ENCODE data around the gene FRMD4A. TPM values are rescaled to one million over a fixed set of nuclear protein-coding genes. Genes with fewer than 3 reads are reported as not detected.

FRMD4A gene
- total and polyA plus RNA-seq, 2 of the 4 experiments (the other 2 are of a cell fraction) = 30.3 to 68.8 TPM

DNA sequence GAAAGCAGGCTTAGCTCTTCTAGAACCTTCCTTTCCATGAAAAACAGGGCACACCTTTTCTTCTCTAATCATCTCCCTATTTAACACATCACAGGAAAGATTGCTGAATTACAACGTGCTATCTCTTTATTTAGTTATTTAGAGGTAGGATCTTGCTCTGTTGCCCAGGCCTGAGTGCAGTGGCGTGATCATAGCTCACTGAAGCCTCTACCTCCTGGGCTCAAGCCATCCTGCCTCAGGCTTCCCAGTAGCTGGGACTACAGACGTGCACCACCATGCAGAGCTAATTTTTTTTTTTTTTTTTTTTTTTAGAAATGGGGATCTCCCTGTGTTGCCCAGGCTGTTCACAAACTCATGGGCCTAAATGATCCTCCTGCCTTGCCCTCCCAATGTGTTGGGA is 492.8 kb downstream of the FRMD4A start:
- Histone ChIP-seq H2AK5ac (ENCODE audit: low read depth, low read length) (no peak overlapping the region), H3K23ac (ENCODE audit: low read depth, low read length) (peak overlapping the region; percentile 52; the same call in 1 of the 2 replicates), H2BK20ac (ENCODE audit: low read depth, low read length) (no peak overlapping the region), H3K56ac (ENCODE audit: extremely low read depth, insufficient read depth, low read length) (no peak overlapping the region), H3K9me3 (ENCODE audit: control insufficient read depth, insufficient read depth, low read length) (no peaks in the 10 kb centered on the region), H3K36me3 (ENCODE audit: control insufficient read depth, insufficient read depth, low read length) (no peaks in the 10 kb centered on the region), H4K20me1 (ENCODE audit: insufficient read depth, low read length) (no peaks in the 10 kb centered on the region; the same call in 1 of the 2 replicates), H2AFZ (replicated peaks; ENCODE audit: low read length, poor library complexity) (no peak overlapping the region), H2BK5ac (ENCODE audit: low read depth, low read length, poor library complexity, severe bottlenecking) (no peak overlapping the region), H4K91ac (ENCODE audit: insufficient read depth, low read depth, low read length) (no peak overlapping the region; the same call in 1 of the 2 replicates), H2BK15ac (ENCODE audit: low read depth, low read length) (0 out of 3 replicates have a peak overlapping the region, but pooled peaks have one; percentile 12), H4K8ac (ENCODE audit: low read depth in 2 of 2, low read length in 2 of 2) (no peak overlapping the region; a peak in 1 of 4 replicates), H2BK120ac (ENCODE audit: low read depth, low read length) (no peak overlapping the region; the same call in 1 of the 2 replicates), H3K18ac (ENCODE audit: low read depth, low read length) (no peak overlapping the region), H3K27me3 (ENCODE audit: control insufficient read depth, insufficient read depth, low read length) (no peaks in the 10 kb centered on the region), H3K4me1 (ENCODE audit: control insufficient read depth, insufficient read depth, low read length) (peaks cover 20% of the 10 kb centered on the region), H3K9ac (ENCODE audit: low read depth, low read length) (no peak overlapping the region), H3K27ac (ENCODE audit: insufficient read depth, low read length) (no peak overlapping the region), H4K5ac (ENCODE audit: low read depth, low read length) (no peak overlapping the region), H3K14ac (replicated peaks; ENCODE audit: low read depth, low read length) (peak overlapping the region; percentile 71), H3K79me1 (ENCODE audit: low read depth in 1 of 2, low read length in 2 of 2) (peaks cover 24 to 74% of the 10 kb centered on the region in 2 experiments), H3K4ac (ENCODE audit: low read depth, low read length) (peak overlapping the region; percentile 51; the same call in 1 of the 2 replicates), H2AK9ac (replicated peaks; ENCODE audit: low read depth, low read length, poor library complexity) (no peak overlapping the region), H3K9me1 (ENCODE audit: insufficient read depth, low read length) (peaks cover 24% of the 10 kb centered on the region), H3K4me2 (ENCODE audit: low read depth, low read length) (no peak overlapping the region), H3K4me3 (ENCODE audit: insufficient read depth, low read depth, low read length) (no peak overlapping the region)
- no TSS peak for BruUV-seq (replicated peaks)
- no peak for ATAC-seq (ENCODE audit: low read depth)
- ChIA-PET CTCF (no interaction called here), POLR2A (ENCODE audit: unreplicated experiment) (no interaction called here)
- intact Hi-C loops (cut with micrococcal nuclease) (no loop called here), in situ Hi-C loops (cut with MboI; ENCODE audit: low sequenced_read_pairs) (no loop called here), dilution Hi-C loops (cut with HindIII; ENCODE audit: low sequenced_read_pairs, unreplicated experiment) (no loop called here)
- DNase-seq = no peak
- WGBS, 2 experiments (ENCODE audit: extremely low coverage in 2 of 2, insufficient read length in 1 of 2) = no CpG with 5 or more reads among the region's 3 CpGs
- TF ChIP-seq BHLHE40 (IDR thresholded peaks at IDR 0.05; ENCODE audit: low read depth, low read length) (no peak), ELK1 (IDR thresholded peaks at IDR 0.05; ENCODE audit: borderline replicate concordance, low read depth, low read length) (no peak), SMC3 (IDR thresholded peaks at IDR 0.05; ENCODE audit: low read depth, low read length) (no peak), MAFK (IDR thresholded peaks at IDR 0.05; ENCODE audit: low read depth, low read length) (no peak), CTCF (conservative IDR thresholded peaks at IDR 0.05; ENCODE audit: low read depth, low read length) (no peak), CHD1 (IDR thresholded peaks at IDR 0.05; ENCODE audit: low read depth, low read length) (no peak), NFE2L2 (IDR thresholded peaks at IDR 0.05; ENCODE audit: low read depth, low read length) (no peak)

All from IMR-90 (cell line).